KMS-11 (cell line): ENCODE data around the gene SOX5.

Experiments
- H2AFZ ChIP-seq: fragments of 200-600 bp; sonication (generic); 2 replicates; pipeline ENCODE4 v1.6.1; 2016; ENCODE audit warnings: antibody characterized with exemption, mixed run types, low read depth
- H3K27ac ChIP-seq: fragments of 200-600 bp; sonication (generic); 2 replicates; pipeline ENCODE4 v1.6.1; 2016; ENCODE audit warnings: mild to moderate bottlenecking, mixed run types
- H3K27me3 ChIP-seq: fragments of 200-600 bp; sonication (generic); 2 replicates; pipeline ENCODE4 v1.6.1; 2017; ENCODE audit warnings: mild to moderate bottlenecking, low read depth, mixed run types, moderate library complexity; ENCODE audit not compliant: insufficient read depth
- H3K36me3 ChIP-seq: fragments of 200-600 bp; sonication (generic); 2 replicates; pipeline ENCODE4 v1.6.1; 2017; ENCODE audit warnings: mild to moderate bottlenecking, mixed run types; ENCODE audit not compliant: insufficient read depth
- H3K4me1 ChIP-seq: fragments of 200-600 bp; sonication (generic); 2 replicates; pipeline ENCODE4 v1.6.1; 2016; ENCODE audit warnings: mild to moderate bottlenecking, low read depth, mixed run types; ENCODE audit not compliant: poor library complexity, severe bottlenecking
- H3K4me2 ChIP-seq: fragments of 200-600 bp; sonication (generic); 2 replicates; pipeline ENCODE4 v1.7.0; 2016; ENCODE audit warnings: mild to moderate bottlenecking, mixed run types
- H3K4me3 ChIP-seq: fragments of 200-600 bp; sonication (generic); IDR thresholded peaks from 2 replicates; pipeline ENCODE4 v1.6.1; 2017; ENCODE audit warnings: low read depth, low read length, mixed read lengths; ENCODE audit not compliant: insufficient read depth
- H3K79me2 ChIP-seq: fragments of 200-600 bp; sonication (generic); 2 replicates; pipeline ENCODE4 v1.6.1; 2016; ENCODE audit warnings: low read depth, mixed run types; ENCODE audit not compliant: insufficient read depth
- H3K9ac ChIP-seq: fragments of 200-600 bp; sonication (generic); 2 replicates; pipeline ENCODE4 v1.6.1; 2016; ENCODE audit warnings: mild to moderate bottlenecking, mixed run types
- H4K20me1 ChIP-seq: fragments of 200-600 bp; sonication (generic); 2 replicates; pipeline ENCODE4 v1.6.1; 2016; ENCODE audit warnings: mild to moderate bottlenecking, mixed run types; ENCODE audit not compliant: insufficient read depth
- CTCF ChIP-seq: fragments of 200-600 bp; sonication (generic); conservative IDR thresholded peaks from 2 replicates; pipeline ENCODE4 v1.6.1; 2017; ENCODE audit warnings: low read depth, mild to moderate bottlenecking, antibody characterized with exemption, low read length, moderate library complexity, mixed read lengths

SOX5 gene

GRCh38 chr12:23482571-23482970 lies 466.9 kb downstream of the SOX5 start:
- Histone ChIP-seq H3K79me2 (no peaks in the 10 kb centered on the region), H4K20me1 (no peaks in the 10 kb centered on the region), H3K9ac (no peak overlapping the region), H2AFZ (no peak overlapping the region), H3K4me3 (no peak overlapping the region), H3K27me3 (no peaks in the 10 kb centered on the region), H3K4me2 (no peak overlapping the region), H3K27ac (no peak overlapping the region), H3K36me3 (no peaks in the 10 kb centered on the region), H3K4me1 (no peaks in the 10 kb centered on the region)
- TF ChIP-seq CTCF: no peak
